Hepatic stellate cell (primary cell): ENCODE results near the gene TMPRSS11D.

ENCODE experiments used
- DNase-seq: peaks from one replicate; pipeline ENCODE4 v3.0.0; 2011; ENCODE audit warnings: low spot score

Gene TMPRSS11D

GRCh38 chr4:67883902-67884301, at the start of gene TMPRSS11D:
Gene TMPRSS11D, minus strand, starts transcription at chr4:67884002. Its CDS starts 69 bp downstream, at chr4:67883933.
- no peak for DNase-seq

- DNase-seq, result no peak
These were observed 49.2 kb upstream of the TMPRSS11D start for GRCh38 chr4:67933038-67933437.

- no peak for DNase-seq
These were observed 47.5 kb upstream of the TMPRSS11D start for GRCh38 chr4:67931256-67931655.

- DNase-seq, result no peak
These were observed 45.6 kb upstream of the TMPRSS11D start for GRCh38 chr4:67929426-67929825.

- DNase-seq, result no peak
These were observed 44.7 kb upstream of the TMPRSS11D start for GRCh38 chr4:67928546-67928945.

GRCh38 chr4:67927251-67927650, 43.4 kb upstream of the TMPRSS11D start:
- no peak for DNase-seq

GRCh38 chr4:67926485-67926884, 42.7 kb upstream of the TMPRSS11D start:
- DNase-seq, result no peak

- no peak for DNase-seq
These were observed 38.9 kb upstream of the TMPRSS11D start for GRCh38 chr4:67922697-67923096.

- no peak for DNase-seq
These were observed 34.6 kb upstream of the TMPRSS11D start for GRCh38 chr4:67918428-67918827.

GRCh38 chr4:67915400-67915966, 31.7 kb upstream of the TMPRSS11D start:
- no peak for DNase-seq

- DNase-seq, result no peak
These were observed 28.3 kb upstream of the TMPRSS11D start for GRCh38 chr4:67912080-67912479.

- no peak for DNase-seq
These were observed 27.8 kb upstream of the TMPRSS11D start for GRCh38 chr4:67911638-67912037.

GRCh38 chr4:67911141-67911540, 27.3 kb upstream of the TMPRSS11D start:
- DNase-seq, result no peak

GRCh38 chr4:67910585-67910905, 26.7 kb upstream of the TMPRSS11D start:
- no peak for DNase-seq

GRCh38 chr4:67909905-67910584, 26.2 kb upstream of the TMPRSS11D start:
- DNase-seq, result no peak

GRCh38 chr4:67907650-67908049, 23.8 kb upstream of the TMPRSS11D start:
- no peak for DNase-seq

GRCh38 chr4:67899096-67899495, 15.3 kb upstream of the TMPRSS11D start:
- DNase-seq, result no peak

- DNase-seq, result no peak
These were observed 13.9 kb upstream of the TMPRSS11D start for GRCh38 chr4:67897686-67898085.

- DNase-seq, result no peak
These were observed 12.7 kb upstream of the TMPRSS11D start for GRCh38 chr4:67896421-67897065.

- DNase-seq, result no peak
These were observed 10.9 kb upstream of the TMPRSS11D start for GRCh38 chr4:67894659-67895058.

- no peak for DNase-seq
These were observed 9.1 kb upstream of the TMPRSS11D start for GRCh38 chr4:67892905-67893304.

GRCh38 chr4:67892253-67892652, 8.5 kb upstream of the TMPRSS11D start:
- no peak for DNase-seq

- no peak for DNase-seq
These were observed 7.8 kb upstream of the TMPRSS11D start for GRCh38 chr4:67891645-67892044.

GRCh38 chr4:67886281-67886680, 2.5 kb upstream of the TMPRSS11D start:
- DNase-seq, result peak; percentile 9
